Fibroblast of lung (primary cell): ENCODE data around the gene TDP1.

Experiments used
- EZH2 ChIP-seq: IDR thresholded peaks from 2 replicates; pipeline ENCODE4 v1.5.1; 2012; ENCODE audit warnings: low read length, control low read depth, mild to moderate bottlenecking; ENCODE audit errors: missing control alignments
- TF ChIP-seq, protein P1 (sequence below), 2 donors: IDR thresholded peaks in 1 of 2; conservative IDR thresholded peaks in 1 of 2; 1 replicate in 1 of 2; 2 replicates in 1 of 2; pipeline ENCODE4 v1.5.1; 2011 to 2012; ENCODE audit warnings: low read length in 2 of 2, control low read depth in 1 of 2, inconsistent platforms in 1 of 2, low read depth in 1 of 2, mild to moderate bottlenecking in 1 of 2

DNA sequence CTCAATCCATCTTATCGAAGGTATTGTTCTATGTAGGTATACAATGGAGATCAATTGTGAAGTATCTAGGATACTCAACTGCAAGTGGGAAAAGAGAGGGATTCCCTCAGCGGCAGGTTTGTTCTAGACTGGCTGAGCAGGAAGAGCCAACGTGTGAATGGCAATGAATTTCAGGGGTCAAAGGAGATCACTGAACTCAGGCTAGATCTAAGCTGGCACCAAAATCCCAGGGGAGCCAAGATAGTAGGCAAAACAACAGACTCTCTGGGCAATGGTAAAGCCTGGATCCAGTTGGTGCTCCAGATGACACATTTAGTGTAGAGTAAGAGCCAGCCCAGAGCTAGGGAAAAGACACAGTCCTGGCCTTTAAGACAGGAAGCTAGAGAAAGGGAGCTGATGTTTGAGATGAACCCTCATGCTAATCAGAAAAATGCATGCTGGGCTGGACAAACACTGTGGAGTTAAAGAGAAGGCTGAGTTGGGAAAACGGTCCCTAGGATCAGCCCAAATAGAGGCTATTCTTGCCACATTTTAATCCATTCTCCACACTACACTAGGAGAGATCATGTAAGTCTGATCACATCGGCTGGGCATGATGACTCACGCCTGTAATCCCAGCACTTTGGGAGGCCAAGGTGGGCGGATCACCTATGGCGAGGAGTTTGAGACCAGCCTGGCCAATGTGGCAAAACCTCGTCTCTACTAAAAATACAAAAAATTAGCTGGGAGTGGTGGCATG is 46.8 kb upstream of the TDP1 start:
- TF ChIP-seq, protein P1, sequence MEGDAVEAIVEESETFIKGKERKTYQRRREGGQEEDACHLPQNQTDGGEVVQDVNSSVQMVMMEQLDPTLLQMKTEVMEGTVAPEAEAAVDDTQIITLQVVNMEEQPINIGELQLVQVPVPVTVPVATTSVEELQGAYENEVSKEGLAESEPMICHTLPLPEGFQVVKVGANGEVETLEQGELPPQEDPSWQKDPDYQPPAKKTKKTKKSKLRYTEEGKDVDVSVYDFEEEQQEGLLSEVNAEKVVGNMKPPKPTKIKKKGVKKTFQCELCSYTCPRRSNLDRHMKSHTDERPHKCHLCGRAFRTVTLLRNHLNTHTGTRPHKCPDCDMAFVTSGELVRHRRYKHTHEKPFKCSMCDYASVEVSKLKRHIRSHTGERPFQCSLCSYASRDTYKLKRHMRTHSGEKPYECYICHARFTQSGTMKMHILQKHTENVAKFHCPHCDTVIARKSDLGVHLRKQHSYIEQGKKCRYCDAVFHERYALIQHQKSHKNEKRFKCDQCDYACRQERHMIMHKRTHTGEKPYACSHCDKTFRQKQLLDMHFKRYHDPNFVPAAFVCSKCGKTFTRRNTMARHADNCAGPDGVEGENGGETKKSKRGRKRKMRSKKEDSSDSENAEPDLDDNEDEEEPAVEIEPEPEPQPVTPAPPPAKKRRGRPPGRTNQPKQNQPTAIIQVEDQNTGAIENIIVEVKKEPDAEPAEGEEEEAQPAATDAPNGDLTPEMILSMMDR (conservative IDR thresholded peaks at IDR 0.05 in 1 of 2, IDR thresholded peaks at IDR 0.05 in 1 of 2; ENCODE audit: low read depth in 1 of 2, low read length in 2 of 2), result no peak
- no peak for TF ChIP-seq EZH2
